ENCODE data around the gene CCDC40.

Gene CCDC40

DNA sequence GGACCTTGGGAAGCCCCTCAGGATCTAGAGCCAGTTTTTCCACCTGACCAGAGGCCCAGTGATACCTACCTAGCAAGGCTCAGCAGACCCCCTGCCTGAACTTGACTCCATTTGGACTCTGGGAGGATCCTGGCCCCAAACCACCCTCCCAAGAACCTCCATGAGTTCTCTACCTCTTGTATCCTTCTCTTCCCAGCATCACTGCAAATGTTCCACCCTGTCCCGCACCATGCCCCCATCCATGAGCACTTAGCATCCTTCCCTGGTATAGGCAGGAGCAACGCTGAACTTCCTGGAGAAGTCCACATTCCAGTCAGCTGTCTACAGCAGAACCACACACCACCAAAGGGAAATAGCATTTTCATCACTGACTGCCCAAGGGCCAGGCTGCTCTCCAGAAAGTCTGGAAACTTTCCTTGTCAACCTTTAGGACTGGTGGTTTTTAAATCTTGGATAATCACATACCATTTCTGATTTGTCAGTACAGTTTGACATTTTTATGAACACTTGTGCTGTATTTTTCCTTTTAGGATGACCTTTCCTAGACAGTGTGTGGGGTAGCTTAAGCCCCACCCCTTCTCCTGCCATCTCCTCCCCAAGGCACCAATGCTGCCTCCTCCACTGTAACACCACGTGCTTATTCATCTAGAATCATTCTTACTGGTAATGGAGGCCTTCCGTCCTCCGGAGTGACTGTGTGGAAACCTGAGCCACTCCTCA lies 96.6 kb downstream of the CCDC40 start:
- Histone ChIP-seq H3K4me3 (ENCODE audit: low read depth, low read length) (no peak overlapping the region), H3K27me3 (ENCODE audit: insufficient read depth, low read depth, severe bottlenecking) (no peaks in the 10 kb centered on the region), H3K9me3 (ENCODE audit: severe bottlenecking) (no peaks in the 10 kb centered on the region), H3K27ac (no peak overlapping the region), H3K36me3 (peaks cover 54% of the 10 kb centered on the region)
- TF ChIP-seq, protein P1, sequence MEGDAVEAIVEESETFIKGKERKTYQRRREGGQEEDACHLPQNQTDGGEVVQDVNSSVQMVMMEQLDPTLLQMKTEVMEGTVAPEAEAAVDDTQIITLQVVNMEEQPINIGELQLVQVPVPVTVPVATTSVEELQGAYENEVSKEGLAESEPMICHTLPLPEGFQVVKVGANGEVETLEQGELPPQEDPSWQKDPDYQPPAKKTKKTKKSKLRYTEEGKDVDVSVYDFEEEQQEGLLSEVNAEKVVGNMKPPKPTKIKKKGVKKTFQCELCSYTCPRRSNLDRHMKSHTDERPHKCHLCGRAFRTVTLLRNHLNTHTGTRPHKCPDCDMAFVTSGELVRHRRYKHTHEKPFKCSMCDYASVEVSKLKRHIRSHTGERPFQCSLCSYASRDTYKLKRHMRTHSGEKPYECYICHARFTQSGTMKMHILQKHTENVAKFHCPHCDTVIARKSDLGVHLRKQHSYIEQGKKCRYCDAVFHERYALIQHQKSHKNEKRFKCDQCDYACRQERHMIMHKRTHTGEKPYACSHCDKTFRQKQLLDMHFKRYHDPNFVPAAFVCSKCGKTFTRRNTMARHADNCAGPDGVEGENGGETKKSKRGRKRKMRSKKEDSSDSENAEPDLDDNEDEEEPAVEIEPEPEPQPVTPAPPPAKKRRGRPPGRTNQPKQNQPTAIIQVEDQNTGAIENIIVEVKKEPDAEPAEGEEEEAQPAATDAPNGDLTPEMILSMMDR (IDR thresholded peaks at IDR 0.05; ENCODE audit: low read depth, low read length), result no peak
- DNase-seq, result no peak

DNA sequence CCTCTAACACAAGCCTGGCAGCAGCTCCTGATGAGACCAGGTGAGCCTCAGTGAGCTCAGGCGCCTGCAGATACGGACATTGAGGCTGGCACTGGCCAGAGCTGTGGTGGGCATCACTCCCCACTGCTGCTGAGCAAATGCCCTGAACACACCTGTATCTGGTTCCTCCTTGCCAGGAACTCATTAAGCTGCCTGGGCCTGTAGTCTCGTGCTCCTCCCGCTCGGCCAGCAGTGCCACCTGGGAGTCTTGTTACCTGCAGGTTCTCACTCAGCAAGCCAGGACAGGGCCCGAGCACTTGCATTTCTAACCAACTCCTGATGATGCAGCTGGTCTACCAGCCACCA lies 97.2 kb downstream of the CCDC40 start:
- TF ChIP-seq, protein P1 (IDR thresholded peaks at IDR 0.05; ENCODE audit: low read depth, low read length), result no peak
- H3K4me3 ChIP-seq (ENCODE audit: low read depth, low read length), result no peak overlapping the region
- no peaks in the 10 kb centered on the region for H3K9me3 ChIP-seq (ENCODE audit: severe bottlenecking)
- DNase-seq, result no peak
- H3K36me3 ChIP-seq, result peaks cover 60% of the 10 kb centered on the region
- no peaks in the 10 kb centered on the region for H3K27me3 ChIP-seq (ENCODE audit: insufficient read depth, low read depth, severe bottlenecking)
- H3K27ac ChIP-seq, result no peak overlapping the region

DNA sequence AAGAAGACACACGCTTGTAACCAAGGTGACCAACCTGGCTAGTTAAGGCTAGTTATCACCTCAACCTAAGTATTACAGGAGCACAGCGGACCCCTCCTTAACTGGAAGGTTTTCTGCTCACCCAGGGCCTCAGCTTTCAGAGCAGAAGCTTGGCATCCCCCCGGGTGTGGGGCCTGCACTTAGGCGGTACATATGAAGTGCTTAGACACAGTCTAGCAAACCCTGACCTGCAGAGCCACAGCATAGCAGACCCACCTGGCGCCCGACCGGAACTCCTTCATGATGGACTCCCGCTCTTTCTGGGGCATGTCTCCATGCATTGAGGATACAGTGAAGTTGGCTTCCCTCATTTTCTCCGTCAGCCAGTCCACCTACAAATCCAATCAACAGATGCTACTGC lies 100.7 kb downstream of the CCDC40 start:
- no peak overlapping the region for H3K27ac ChIP-seq
- H3K27me3 ChIP-seq (ENCODE audit: insufficient read depth, low read depth, severe bottlenecking), result no peaks in the 10 kb centered on the region
- H3K4me3 ChIP-seq (ENCODE audit: low read depth, low read length), result no peak overlapping the region
- TF ChIP-seq, protein P1 (IDR thresholded peaks at IDR 0.05; ENCODE audit: low read depth, low read length), result no peak
- H3K9me3 ChIP-seq (ENCODE audit: severe bottlenecking), result no peaks in the 10 kb centered on the region
- DNase-seq, result no peak
- H3K36me3 ChIP-seq, result peaks cover 95% of the 10 kb centered on the region

DNA sequence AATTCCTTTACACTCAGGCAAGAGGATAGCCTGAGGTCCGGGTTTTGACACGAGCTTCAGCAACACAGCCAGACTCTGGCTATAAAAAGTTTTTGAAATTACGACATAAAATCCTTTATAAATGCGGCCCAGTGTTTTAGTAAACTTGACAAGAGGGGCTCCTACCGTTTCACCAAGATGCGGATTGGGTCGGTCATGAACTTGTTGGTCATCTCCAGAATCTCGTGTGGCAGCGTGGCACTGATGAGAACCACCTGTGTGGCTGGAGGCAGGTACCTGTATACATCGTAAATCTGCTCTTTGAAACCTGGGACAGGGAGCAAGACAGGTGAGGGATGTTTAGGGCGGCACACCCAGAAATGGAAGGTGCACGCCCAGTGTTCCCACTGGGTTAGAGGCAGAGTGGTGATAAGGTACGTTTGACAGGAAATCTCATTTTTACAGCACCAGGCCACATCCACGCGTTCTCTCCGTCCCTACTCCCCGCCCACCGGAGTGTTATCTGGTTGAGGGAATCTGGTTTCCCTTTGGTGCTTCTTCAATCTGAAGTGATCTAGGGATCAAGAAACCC lies 102.5 kb downstream of the CCDC40 start:
- Histone ChIP-seq H3K27me3 (ENCODE audit: insufficient read depth, low read depth, severe bottlenecking) (no peaks in the 10 kb centered on the region), H3K36me3 (peaks cover 100% of the 10 kb centered on the region), H3K4me3 (ENCODE audit: low read depth, low read length) (no peak overlapping the region), H3K27ac (no peak overlapping the region), H3K9me3 (ENCODE audit: severe bottlenecking) (no peaks in the 10 kb centered on the region)
- TF ChIP-seq, protein P1 (IDR thresholded peaks at IDR 0.05; ENCODE audit: low read depth, low read length), result no peak
- no peak for DNase-seq

DNA sequence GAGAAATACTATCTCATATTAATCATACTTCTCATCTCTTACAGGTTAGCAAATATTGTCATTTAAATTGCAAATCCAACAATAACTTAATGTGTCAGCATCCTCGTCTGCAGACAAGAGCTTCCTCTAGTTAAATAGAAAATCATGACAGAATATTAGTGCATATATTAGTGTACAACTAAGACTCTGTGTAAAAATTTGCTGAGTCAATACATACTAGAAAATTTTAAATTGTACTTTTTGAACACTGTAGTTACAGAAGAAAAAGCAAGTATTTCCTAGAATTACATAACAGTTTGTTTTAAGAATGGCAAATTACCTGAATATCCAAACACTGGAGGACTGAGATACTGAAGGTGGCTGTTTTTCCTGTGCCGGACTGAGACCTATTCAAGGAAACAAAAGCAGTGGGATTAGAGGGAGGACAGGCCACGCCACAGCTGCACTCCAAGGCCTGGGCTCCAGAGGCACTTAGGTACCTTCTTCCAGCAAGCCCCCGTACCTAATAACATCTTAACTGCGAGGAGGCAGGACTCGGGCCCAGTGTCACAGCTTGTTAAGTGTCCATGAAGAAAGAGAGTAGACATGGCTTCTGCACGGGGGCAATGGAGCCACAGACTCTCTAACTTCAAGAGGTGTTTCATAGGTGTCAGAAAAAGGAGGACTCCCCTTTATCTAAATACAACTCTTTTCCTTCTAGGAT lies 105.2 kb downstream of the CCDC40 start:
- Histone ChIP-seq H3K4me3 (ENCODE audit: low read depth, low read length) (no peak overlapping the region), H3K27me3 (ENCODE audit: insufficient read depth, low read depth, severe bottlenecking) (no peaks in the 10 kb centered on the region), H3K9me3 (ENCODE audit: severe bottlenecking) (no peaks in the 10 kb centered on the region), H3K36me3 (peaks cover 91% of the 10 kb centered on the region), H3K27ac (no peak overlapping the region)
- no peak for DNase-seq
- TF ChIP-seq, protein P1 (IDR thresholded peaks at IDR 0.05; ENCODE audit: low read depth, low read length), result no peak
